C4-2B (cell line): Measurements from ENCODE around the gene ANKRD22.

ENCODE experiments used
- CTCF ChIP-seq: fragments of 450-650 bp; conservative IDR thresholded peaks from 2 replicates; pipeline ENCODE4 v1.5.1; 2017; ENCODE audit warnings: mild to moderate bottlenecking
- ZFX ChIP-seq: fragments of 450-650 bp; IDR thresholded peaks from 2 replicates; pipeline ENCODE4 v1.6.1; 2017

DNA sequence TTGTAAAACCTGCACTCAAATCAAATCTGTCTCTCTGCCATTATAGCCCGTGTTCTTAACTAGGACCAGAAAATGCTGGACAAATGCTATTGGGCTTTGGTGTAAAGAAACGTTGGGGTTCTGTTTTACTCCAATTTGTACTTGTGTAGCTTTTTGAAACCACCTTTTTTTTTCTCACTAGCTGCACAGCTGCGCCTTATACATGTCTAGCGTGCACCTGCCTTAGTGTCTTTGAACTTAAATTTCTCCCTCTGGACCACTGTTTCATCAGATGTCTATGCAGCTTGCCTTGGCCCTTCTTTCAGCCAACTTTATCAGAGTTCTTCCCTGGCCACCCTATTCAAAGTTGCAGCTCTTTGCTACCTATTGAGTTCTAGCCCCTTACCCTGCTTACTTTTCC lies 42.0 kb downstream of the ANKRD22 start:
- TF ChIP-seq CTCF (no peak), ZFX (no peak)
